ENCODE measurements around the gene PPP2R2D. TPM values are rescaled to one million over a fixed set of nuclear protein-coding genes. Genes with fewer than 3 reads are reported as not detected.

PPP2R2D gene
- total RNA-seq, 2 donors from 2014 or later: 27.0 to 47.4 TPM

GRCh38 chr10:131858583-131859340 lies 42.0 kb upstream of the PPP2R2D start:
- DNase-seq (ENCODE audit: low spot score) (no peak), ATAC-seq (no peak)
- Mint-ChIP-seq H3K4me3 (no peak overlapping the region), H3K27ac (no peak overlapping the region), H3K27me3 (peaks cover 13 to 22% of the 10 kb centered on the region in 2 donors), H3K9me3 (no peaks in the 10 kb centered on the region), H3K36me3 (no peaks in the 10 kb centered on the region), H3K4me1 (ENCODE audit: low read depth in 2 of 2) (no peaks in the 10 kb centered on the region)

GRCh38 chr10:131859341-131860020 lies 41.3 kb upstream of the PPP2R2D start:
- H3K36me3 Mint-ChIP-seq: no peaks in the 10 kb centered on the region
- no peak for DNase-seq (ENCODE audit: low spot score)
- H3K4me1 Mint-ChIP-seq (ENCODE audit: low read depth in 2 of 2): no peaks in the 10 kb centered on the region
- ATAC-seq: no peak
- no peak overlapping the region for H3K27ac Mint-ChIP-seq
- H3K4me3 Mint-ChIP-seq: no peak overlapping the region
- no peaks in the 10 kb centered on the region for H3K9me3 Mint-ChIP-seq
- peaks cover 16 to 26% of the 10 kb centered on the region in 2 donors for H3K27me3 Mint-ChIP-seq

GRCh38 chr10:131860311-131860710 lies 40.5 kb upstream of the PPP2R2D start:
- Mint-ChIP-seq H3K36me3 (no peaks in the 10 kb centered on the region), H3K9me3 (no peaks in the 10 kb centered on the region), H3K27ac (no peak overlapping the region), H3K4me3 (no peak overlapping the region), H3K27me3 (peaks cover 16 to 26% of the 10 kb centered on the region in 2 donors), H3K4me1 (ENCODE audit: low read depth in 2 of 2) (no peaks in the 10 kb centered on the region)
- ATAC-seq (no peak), DNase-seq (ENCODE audit: low spot score) (no peak)

GRCh38 chr10:131860806-131861440 lies 39.9 kb upstream of the PPP2R2D start:
- no peaks in the 10 kb centered on the region for H3K36me3 Mint-ChIP-seq
- DNase-seq (ENCODE audit: low spot score) (peak; percentile 5), ATAC-seq (no peak)
- no peaks in the 10 kb centered on the region for H3K4me1 Mint-ChIP-seq (ENCODE audit: low read depth in 2 of 2)
- H3K27me3 Mint-ChIP-seq: peaks cover 18 to 26% of the 10 kb centered on the region in 2 donors
- no peak overlapping the region for H3K27ac Mint-ChIP-seq
- H3K4me3 Mint-ChIP-seq: no peak overlapping the region
- no peaks in the 10 kb centered on the region for H3K9me3 Mint-ChIP-seq

GRCh38 chr10:131862548-131862947 lies 38.3 kb upstream of the PPP2R2D start:
- H3K9me3 Mint-ChIP-seq: no peaks in the 10 kb centered on the region
- H3K4me3 Mint-ChIP-seq: no peak overlapping the region
- ATAC-seq (no peak), DNase-seq (ENCODE audit: low spot score) (no peak)
- peaks cover 18 to 26% of the 10 kb centered on the region in 2 donors for H3K27me3 Mint-ChIP-seq
- no peak overlapping the region for H3K27ac Mint-ChIP-seq
- no peaks in the 10 kb centered on the region for H3K36me3 Mint-ChIP-seq
- H3K4me1 Mint-ChIP-seq (ENCODE audit: low read depth in 2 of 2): no peaks in the 10 kb centered on the region

- Mint-ChIP-seq H3K4me3 (no peak overlapping the region), H3K4me1 (ENCODE audit: low read depth in 2 of 2) (no peaks in the 10 kb centered on the region), H3K27ac (no peak overlapping the region), H3K36me3 (no peaks in the 10 kb centered on the region), H3K9me3 (no peaks in the 10 kb centered on the region), H3K27me3 (peaks cover 17 to 34% of the 10 kb centered on the region in 2 donors)
- ATAC-seq: no peak
- DNase-seq (ENCODE audit: low spot score): no peak
Measured at GRCh38 chr10:131865223-131865917, 35.4 kb upstream of the PPP2R2D start.

GRCh38 chr10:131866673-131867072 lies 34.1 kb upstream of the PPP2R2D start:
- ATAC-seq: no peak

GRCh38 chr10:131868436-131868835 lies 32.4 kb upstream of the PPP2R2D start:
- H3K27me3 Mint-ChIP-seq: peaks cover 7 to 15% of the 10 kb centered on the region in 2 donors

More at GRCh38 chr10:131866673-131867072, 34.1 kb upstream of the PPP2R2D start:
- Mint-ChIP-seq H3K27me3 (peaks cover 13 to 26% of the 10 kb centered on the region in 2 donors), H3K36me3 (no peaks in the 10 kb centered on the region), H3K4me3 (no peak overlapping the region), H3K27ac (no peak overlapping the region), H3K4me1 (ENCODE audit: low read depth in 2 of 2) (no peaks in the 10 kb centered on the region), H3K9me3 (no peaks in the 10 kb centered on the region)
- DNase-seq (ENCODE audit: low spot score): no peak

GRCh38 chr10:131869344-131869743 lies 31.5 kb upstream of the PPP2R2D start:
- DNase-seq (ENCODE audit: low spot score) (peak; percentile 12), ATAC-seq (no peak)
- no peak overlapping the region for H3K27ac Mint-ChIP-seq
- H3K27me3 Mint-ChIP-seq: peaks cover 5 to 9% of the 10 kb centered on the region in 2 donors
- H3K4me1 Mint-ChIP-seq (ENCODE audit: low read depth in 2 of 2): no peaks in the 10 kb centered on the region
- no peaks in the 10 kb centered on the region for H3K9me3 Mint-ChIP-seq
- H3K36me3 Mint-ChIP-seq: no peaks in the 10 kb centered on the region
- no peak overlapping the region for H3K4me3 Mint-ChIP-seq

More at GRCh38 chr10:131868436-131868835, 32.4 kb upstream of the PPP2R2D start:
- Mint-ChIP-seq H3K27ac (no peak overlapping the region), H3K9me3 (no peaks in the 10 kb centered on the region), H3K36me3 (no peaks in the 10 kb centered on the region), H3K4me3 (no peak overlapping the region), H3K4me1 (ENCODE audit: low read depth in 2 of 2) (no peaks in the 10 kb centered on the region)
- ATAC-seq: no peak
- DNase-seq (ENCODE audit: low spot score): peak; percentile 31

- DNase-seq (ENCODE audit: low spot score) (no peak), ATAC-seq (no peak)
- Mint-ChIP-seq H3K27me3 (peaks cover 10 to 16% of the 10 kb centered on the region in 2 donors), H3K27ac (no peak overlapping the region), H3K36me3 (no peaks in the 10 kb centered on the region), H3K9me3 (no peaks in the 10 kb centered on the region), H3K4me1 (ENCODE audit: low read depth in 2 of 2) (no peaks in the 10 kb centered on the region), H3K4me3 (no peak overlapping the region)
Measured at GRCh38 chr10:131870411-131870810, 30.4 kb upstream of the PPP2R2D start.

GRCh38 chr10:131870831-131871672 lies 29.8 kb upstream of the PPP2R2D start:
- DNase-seq (ENCODE audit: low spot score) (no peak), ATAC-seq (no peak)
- H3K36me3 Mint-ChIP-seq: no peaks in the 10 kb centered on the region
- H3K27me3 Mint-ChIP-seq: peaks cover 12 to 16% of the 10 kb centered on the region in 2 donors
- no peak overlapping the region for H3K4me3 Mint-ChIP-seq
- H3K9me3 Mint-ChIP-seq: no peaks in the 10 kb centered on the region
- no peak overlapping the region for H3K27ac Mint-ChIP-seq
- no peaks in the 10 kb centered on the region for H3K4me1 Mint-ChIP-seq (ENCODE audit: low read depth in 2 of 2)

- Mint-ChIP-seq H3K36me3 (no peaks in the 10 kb centered on the region), H3K4me3 (no peak overlapping the region), H3K9me3 (no peaks in the 10 kb centered on the region), H3K4me1 (ENCODE audit: low read depth in 2 of 2) (no peaks in the 10 kb centered on the region), H3K27ac (no peak overlapping the region), H3K27me3 (peaks cover 16 to 17% of the 10 kb centered on the region in 2 donors)
- no peak for DNase-seq (ENCODE audit: low spot score)
- no peak for ATAC-seq
Measured at GRCh38 chr10:131871673-131872005, 29.2 kb upstream of the PPP2R2D start.

Measured in natural killer cell treated with Interleukin-12 subunit alpha and Interleukin-12 subunit beta and Interleukin-15 and Interleukin-18, amount 100 ng/mL, for 72 hours (primary cell).